KBM-7 (cell line): ENCODE measurements around the gene TLE3.

Experiments
- DNase-seq: peaks from one replicate; pipeline ENCODE4 v3.0.0-alpha.2; 2015
- in situ Hi-C: fragments of 300-500 bp; cut with MboI; formaldehyde crosslinking; loops from 2 replicates; pipeline ENCODE4 v1.14.3; 2020; ENCODE audit warnings: low sequenced_read_pairs, low pct_unique_long_range_greater_than_20kb, mixed read lengths

The TLE3 gene

GRCh38 chr15:70055601-70056051 lies 42.1 kb downstream of the TLE3 start:
- DNase-seq, result no peak
- in situ Hi-C loops, result no loop called here

DNA sequence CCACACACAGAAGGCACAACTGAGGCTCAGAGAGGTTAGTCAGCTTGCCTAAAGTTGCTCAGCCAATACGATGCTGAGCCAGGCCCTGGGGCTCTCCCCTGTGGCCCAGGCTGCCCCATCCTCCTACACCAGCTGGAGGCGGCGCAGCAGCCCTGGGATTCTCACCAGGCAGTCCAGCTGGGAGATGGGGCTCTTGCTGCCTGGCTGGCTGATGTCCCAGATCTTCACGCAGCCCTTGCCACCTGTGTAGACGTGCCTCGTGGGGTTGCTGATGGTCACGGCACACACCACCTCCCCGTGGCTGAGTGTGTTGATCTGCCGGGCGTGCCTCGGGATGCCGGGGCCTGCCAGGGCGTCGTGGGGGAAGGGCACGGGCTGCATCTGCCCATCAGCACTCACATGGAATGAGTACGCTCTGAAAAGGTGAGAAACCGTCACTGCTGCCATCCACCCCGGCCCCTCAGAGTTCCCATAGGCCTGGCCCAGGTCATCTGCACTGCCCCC lies 42.8 kb downstream of the TLE3 start:
- DNase-seq, result no peak
- in situ Hi-C loops, result no loop called here

- in situ Hi-C loops, result no loop called here
- no peak for DNase-seq
Measured at GRCh38 chr15:70054366-70054765, 43.4 kb downstream of the TLE3 start.

DNA sequence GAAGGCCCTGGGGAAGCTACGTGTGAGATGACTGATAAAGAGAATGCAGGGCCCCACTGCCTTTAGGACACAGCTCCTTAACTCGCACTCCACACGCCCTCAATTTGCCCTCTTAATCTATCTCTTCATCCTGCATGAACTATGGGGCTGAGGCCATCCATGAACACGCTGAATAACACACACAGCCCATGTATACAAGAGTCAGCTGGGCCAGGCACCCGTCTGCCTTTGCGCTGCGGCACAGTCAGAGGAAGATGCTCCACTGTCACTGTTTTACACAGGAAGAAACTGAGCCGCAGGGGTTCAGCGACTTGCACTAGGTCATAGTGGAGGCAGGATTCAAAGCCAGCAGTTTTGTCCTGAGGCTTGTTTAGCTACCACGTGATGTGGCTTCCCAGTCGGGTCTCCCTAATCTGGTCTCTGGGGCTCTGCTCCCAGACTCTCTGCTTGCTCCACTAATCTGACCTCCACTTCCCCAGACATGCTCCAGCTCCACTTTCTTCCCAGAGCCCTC lies 43.9 kb downstream of the TLE3 start:
- DNase-seq, result no peak
- in situ Hi-C loops, result no loop called here

DNA sequence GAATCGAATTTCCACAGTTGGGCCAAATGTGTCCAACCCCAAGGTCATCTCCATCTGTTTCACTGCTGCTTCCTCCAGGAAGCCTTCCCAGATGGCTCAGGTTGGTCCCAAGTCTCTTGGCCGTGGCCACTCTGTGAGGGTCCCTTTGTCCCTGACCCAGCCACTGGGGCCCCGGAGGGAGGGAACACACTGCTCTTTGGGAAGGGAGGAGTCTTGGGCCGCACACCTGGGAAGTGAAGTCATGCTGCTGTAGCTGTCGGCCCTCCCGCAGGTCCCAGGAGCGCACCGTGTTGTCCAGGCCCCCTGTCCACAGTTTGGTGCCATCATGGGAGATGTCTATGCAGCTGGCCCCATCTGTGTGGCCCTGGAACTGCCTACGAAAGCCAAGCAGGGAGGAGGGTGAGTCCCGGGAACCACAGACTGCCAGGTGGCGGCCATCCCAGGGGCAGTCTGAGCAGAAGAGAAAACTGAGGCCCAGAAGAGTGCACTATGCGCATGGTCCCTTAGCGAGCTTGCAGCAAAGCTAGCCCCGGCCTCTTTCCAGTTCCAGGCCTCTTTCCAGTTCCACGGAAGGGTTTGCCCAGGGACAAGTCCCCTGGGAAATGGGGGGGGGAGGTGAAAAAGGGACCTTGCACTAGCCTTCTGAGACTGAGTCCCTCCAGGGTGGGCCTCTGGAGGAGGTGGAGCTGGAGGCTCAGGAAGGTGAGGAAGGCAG lies 44.6 kb downstream of the TLE3 start:
- in situ Hi-C loops, result no loop called here

DNA sequence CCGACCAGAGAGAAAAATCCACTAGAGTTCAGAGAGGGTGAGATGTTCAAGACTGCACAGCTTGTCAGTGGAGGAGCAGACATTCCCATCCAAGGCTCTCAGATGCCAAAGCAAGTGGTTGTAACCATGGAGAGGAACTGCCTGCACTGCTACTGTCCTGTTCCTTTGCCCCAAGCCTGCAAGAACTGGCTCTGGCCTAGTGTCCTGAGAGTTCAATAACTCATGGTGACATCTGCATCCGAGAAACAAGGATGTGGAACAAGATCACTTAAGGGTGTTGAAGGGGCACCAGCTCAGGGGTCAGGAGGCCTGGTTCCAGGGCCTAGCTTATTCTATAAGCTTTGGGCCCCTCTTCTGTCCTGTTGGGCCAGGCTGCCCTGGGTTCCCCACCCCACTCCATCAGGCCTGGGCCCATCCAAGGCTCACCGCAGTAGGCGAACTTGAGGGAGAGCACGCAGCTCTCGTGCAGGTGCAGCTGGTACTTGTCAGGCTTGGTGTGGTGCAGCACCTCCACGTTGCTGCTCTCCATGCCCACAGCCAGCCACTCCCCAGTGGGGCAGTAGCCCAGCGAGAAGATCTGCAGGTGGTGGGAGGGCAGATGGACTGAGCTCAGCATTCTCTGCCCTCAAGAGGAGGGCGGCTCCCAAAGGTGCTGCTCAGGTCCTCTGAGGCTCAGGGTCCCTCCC lies 45.6 kb downstream of the TLE3 start:
- in situ Hi-C loops, result no loop called here

More for the DNA sequence above, 44.6 kb downstream of the TLE3 start:
- DNase-seq, result no peak

DNA sequence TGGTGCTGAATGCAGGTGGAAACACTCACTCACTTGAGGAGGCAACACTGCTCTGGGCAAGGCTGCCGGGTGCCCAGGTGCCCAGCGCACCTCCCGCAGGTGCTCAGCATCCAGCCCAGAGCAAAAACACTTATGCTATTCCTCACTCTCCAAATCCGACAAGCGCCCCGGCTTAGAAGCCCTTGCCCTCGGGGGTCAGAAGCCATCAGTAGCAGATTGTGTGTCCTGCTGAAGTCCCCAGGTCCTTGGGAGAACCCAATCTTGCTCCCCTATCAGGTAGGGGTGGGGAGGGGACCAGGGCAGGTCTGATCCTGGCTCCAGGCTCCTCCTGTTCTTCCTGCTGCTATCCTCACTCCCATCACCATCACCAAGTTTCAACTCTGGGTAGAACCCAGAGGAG lies 46.7 kb downstream of the TLE3 start:
- DNase-seq, result no peak
- in situ Hi-C loops, result no loop called here

More for the DNA sequence above, 45.6 kb downstream of the TLE3 start:
- DNase-seq, result no peak

GRCh38 chr15:70050441-70050840 lies 47.3 kb downstream of the TLE3 start:
- in situ Hi-C loops, result no loop called here
- DNase-seq, result no peak

GRCh38 chr15:70049701-70050301 lies 47.9 kb downstream of the TLE3 start:
- in situ Hi-C loops, result no loop called here
- no peak for DNase-seq

DNA sequence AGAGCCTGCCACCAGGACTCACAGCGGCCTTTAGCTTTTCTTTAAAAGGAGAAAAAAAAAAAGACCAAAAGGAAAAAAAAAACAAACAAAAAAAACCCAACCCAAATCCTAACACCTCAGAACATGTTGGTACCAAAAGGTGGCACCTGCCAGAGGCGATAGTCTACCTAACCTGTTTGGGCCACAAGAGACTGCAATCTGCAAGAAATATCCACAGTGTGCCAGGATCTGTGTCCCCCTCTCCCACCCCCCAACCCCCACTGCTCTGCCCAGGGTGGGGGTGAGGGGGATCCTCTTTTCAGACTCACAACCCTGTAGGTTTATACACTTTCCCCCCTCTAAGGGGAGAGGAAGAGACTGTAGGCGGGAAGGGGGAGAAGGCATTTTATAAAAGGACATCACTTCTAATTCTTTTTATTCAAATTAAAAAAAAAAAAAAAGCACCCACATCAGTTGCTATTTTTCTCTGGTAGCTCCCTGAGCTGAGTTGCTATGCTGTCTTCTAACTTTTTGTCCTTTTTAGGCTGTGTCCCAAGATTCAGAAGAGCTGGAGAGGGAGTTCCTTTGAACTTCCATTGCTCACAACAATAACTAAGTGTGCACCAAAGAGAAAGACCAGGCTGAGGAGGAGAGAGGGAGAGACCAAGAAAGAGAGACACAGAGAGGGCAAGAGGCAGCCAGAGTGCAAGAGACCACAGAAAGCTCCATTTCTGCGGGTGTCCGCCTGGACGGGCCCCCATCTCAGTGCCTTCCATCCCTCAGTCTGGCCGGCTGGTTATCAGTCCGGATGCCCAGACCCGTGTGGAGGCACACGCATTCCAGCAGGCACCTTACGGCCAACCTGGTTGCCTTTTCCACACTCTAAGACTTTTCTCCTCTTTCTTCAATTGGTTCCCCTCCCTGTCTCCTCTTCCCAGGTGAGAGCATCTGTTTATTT lies 48.9 kb downstream of the TLE3 start:
- in situ Hi-C loops, result no loop called here
- DNase-seq, result no peak

GRCh38 chr15:70048198-70048565 lies 49.5 kb downstream of the TLE3 start:
- in situ Hi-C loops, result no loop called here
- DNase-seq, result no peak

DNA sequence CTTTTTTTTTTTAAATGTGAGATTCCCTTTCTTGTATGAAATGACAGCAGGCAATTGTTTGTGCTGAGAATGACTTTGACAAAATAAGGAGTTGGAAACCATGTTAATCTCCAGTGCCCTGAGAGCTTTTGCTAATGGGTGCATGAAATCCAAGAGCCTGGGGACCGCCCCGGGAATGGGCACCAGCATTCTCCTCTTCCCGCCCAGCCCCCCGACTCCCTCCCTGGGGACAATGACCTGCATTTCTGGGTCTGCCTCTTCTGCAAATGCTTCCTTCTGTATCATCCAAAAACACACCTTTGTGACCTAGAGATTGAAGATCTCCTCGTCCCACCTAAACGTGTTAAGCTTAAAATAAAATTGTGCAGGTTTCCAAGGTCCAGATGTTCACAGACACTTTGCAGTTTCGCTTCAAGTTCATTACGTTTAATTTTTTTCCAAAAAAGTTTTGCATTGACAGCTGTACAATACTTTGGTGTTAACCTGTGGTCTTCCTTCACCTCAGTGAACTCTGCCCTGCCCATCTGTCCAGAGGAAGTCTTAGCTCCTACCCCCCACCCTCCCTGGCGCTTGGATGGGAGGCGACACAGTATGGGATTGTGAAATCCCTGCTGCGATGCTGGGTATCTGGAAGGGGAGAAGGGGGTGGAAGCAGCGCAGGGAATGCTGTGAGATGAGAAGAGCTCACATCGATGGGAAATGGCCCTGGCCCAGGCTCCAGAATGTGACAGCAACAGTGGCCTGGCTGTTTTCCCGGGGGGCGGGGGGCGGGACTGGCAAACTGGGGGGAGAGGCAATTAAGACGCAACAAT lies 50.1 kb downstream of the TLE3 start:
- in situ Hi-C loops, result no loop called here
- no peak for DNase-seq

- in situ Hi-C loops, result no loop called here
- DNase-seq, result no peak
Measured at GRCh38 chr15:70046679-70047369, 50.9 kb downstream of the TLE3 start.

DNA sequence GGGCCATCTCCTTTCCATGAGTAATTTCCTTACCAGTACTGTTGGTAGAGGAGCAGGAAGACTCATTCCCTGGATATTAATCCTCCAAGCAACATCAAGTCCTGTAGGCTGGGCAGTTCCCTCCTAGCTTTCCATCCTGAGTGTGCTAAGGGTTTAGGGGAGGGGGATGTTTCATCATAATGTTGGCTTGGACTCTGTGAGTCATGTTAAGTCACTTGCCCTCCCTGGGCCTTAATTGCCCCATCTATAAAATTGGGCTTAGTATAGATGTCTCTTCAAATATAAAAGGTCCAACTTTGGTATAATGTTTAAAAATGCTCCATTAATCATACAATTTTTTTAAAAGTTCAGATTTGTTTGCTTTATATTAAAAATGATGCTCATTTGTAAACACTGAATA lies 52.7 kb downstream of the TLE3 start:
- in situ Hi-C loops, result no loop called here
- no peak for DNase-seq

GRCh38 chr15:70044168-70044567 lies 53.5 kb downstream of the TLE3 start:
- no peak for DNase-seq
- in situ Hi-C loops, result no loop called here

DNA sequence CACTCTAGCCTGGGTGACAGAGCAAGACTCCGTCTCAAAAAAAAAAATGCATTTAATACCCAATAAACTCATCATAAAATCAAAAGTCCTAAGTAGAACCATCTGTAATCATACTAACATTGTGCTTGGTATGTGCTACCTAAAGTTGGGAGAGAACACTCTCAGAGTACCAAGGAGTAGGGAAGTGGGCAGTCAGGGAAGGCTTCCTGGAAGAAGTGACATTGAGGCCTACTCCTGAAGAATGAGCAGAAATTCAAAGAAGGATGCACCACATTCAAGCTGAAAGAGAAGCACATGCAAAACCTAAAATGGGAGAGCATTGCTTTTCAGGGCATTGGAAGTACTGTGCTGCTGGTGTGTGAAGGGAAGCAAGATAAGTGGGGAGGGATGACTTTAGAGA lies 54.1 kb downstream of the TLE3 start:
- no peak for DNase-seq
- in situ Hi-C loops, result no loop called here

- in situ Hi-C loops, result no loop called here
- no peak for DNase-seq
Measured at GRCh38 chr15:70042553-70043214, 55.0 kb downstream of the TLE3 start.
